AG10803 (cell line): Measurements from ENCODE around the gene LETM1.

ENCODE experiments used
- DNase-seq: peaks from one replicate; pipeline ENCODE4 v3.0.0; 2010; ENCODE audit warnings: low read depth
- H3K4me3 ChIP-seq: 2 replicates; pipeline ENCODE4 v1.5.1; 2011; ENCODE audit warnings: mild to moderate bottlenecking, low read length, control low read depth
- CTCF ChIP-seq: conservative IDR thresholded peaks from 2 replicates; pipeline ENCODE4 v1.5.1; 2011; ENCODE audit warnings: mild to moderate bottlenecking, low read length, control low read depth, inconsistent platforms

The LETM1 gene

GRCh38 chr4:1899149-1900086 is 43.5 kb upstream of the LETM1 start:
- TF ChIP-seq CTCF = peak; percentile 79
- H3K4me3 ChIP-seq = no peak overlapping the region
- peak; percentile 80 for DNase-seq

DNA sequence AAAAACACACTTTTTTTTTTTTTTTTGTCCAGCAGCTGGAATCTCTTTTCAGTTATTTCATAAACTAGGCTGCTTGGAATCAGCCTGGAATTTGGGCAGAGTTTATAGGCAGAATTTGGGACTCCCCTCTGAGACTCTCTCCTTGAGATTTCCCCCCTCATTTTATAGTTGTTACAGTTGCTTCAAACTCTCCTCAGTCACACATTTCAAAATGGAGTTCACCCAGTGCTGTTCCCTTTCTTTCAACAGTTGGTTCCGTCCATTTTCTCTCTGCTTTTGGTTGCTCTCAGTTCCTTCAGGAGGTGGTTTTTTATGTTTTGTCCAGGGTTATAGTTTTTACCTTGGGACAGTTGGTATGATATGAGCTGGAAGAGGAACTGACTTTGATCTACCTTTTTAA is 42.7 kb upstream of the LETM1 start:
- no peak for TF ChIP-seq CTCF
- H3K4me3 ChIP-seq = no peak overlapping the region

DNA sequence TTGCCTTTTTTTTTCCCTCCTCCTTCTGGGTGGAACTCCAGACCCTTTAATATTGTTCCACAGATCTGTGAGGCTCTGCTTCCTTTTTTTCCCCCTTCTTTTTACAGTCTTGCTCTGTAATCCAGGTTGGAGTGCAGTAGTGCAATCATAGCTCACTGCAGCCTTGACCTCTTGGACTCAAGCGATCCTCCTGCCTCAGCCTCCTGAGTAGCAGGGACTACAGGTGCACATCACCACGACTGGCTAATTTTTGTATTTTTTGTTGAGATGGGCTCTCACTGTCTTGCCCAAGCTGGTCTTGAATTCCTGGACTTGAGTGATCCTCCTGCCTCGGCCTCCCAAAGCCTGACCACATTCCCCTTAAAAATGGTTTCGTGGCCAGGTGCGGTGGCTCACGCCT is 42.1 kb upstream of the LETM1 start:
- DNase-seq = no peak
- H3K4me3 ChIP-seq = no peak overlapping the region
- TF ChIP-seq CTCF = no peak

More for the DNA sequence above, 42.7 kb upstream of the LETM1 start:
- DNase-seq = no peak

- H3K4me3 ChIP-seq = no peak overlapping the region
- DNase-seq = no peak
- no peak for TF ChIP-seq CTCF
These were observed 40.7 kb upstream of the LETM1 start for GRCh38 chr4:1896658-1896991.

DNA sequence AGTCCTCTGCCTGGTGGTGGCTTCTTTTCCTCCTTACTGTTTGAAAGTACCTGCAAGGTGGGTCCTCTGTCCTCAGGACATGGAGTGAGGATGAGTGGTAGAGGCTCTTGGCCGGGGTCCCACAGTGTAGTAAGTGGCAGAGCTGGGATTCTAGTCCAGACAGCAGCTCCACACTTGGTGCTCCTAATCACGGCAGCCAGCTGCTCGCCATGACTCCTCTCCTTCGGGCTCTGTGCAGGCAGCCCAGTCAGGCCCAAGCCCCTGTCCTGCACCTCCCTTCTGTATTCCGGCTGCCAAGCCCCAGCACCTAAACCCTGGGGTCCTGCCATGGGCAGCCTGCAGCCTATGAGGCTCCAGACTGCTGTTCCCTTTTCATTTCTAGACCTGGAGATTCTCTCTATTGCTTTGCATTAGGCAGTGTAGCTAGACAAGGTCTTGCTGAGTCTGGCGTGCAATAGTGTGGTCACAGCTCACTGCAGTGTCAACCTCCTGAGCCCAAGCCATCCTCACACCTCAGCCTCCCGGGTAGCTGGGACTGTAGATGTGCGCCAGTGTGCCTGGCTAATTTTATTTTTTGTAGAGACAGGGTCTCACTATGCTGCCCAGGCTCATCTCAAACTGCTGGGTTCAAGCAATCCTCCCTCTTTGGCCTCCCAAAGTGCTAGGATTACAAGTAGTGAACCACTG is 40.2 kb upstream of the LETM1 start:
- no peak for TF ChIP-seq CTCF
- H3K4me3 ChIP-seq = no peak overlapping the region
- no peak for DNase-seq

DNA sequence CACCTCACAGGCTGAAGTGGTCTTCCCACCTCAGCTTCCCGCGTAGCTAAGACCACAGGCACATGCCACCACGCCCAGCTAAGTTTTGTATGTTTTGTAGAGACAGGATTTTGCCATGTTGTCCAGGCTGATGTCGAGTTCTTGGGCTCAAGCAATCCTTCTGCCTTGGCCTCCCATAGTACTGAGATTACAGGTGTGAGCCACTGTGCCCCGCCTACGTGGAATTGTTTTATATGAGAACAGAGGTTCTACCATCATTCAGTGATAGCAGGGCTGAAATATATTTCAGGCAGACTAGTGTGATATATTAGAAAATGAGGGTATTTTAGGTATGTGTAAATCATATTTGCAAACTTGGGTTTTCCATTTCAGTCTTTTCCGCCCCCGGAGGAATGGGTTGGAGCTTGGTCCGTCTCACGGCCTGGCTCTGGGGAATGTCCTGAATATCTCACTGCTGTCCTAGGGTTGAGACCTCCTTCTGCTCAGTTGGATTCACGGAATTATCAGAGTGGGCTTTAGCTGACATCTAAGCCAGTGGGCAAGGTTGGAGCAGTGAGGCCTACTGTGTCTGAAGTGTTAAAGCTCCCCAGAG is 35.1 kb upstream of the LETM1 start:
- no peak for DNase-seq
- H3K4me3 ChIP-seq = no peak overlapping the region
- no peak for TF ChIP-seq CTCF
